Liver (tissue), 9 donors: ENCODE data around the gene DMXL2. TPM values are rescaled to one million over a fixed set of nuclear protein-coding genes. Genes with fewer than 3 reads are reported as not detected.

Experiments used
- DNase-seq: peaks from one replicate; pipeline ENCODE4 v3.0.0-alpha.2; 2017; ENCODE audit warnings: low spot score
- H3K27ac ChIP-seq, 2 donors: one replicate each; pipeline ENCODE4 v1.7.0; 2013; ENCODE audit warnings: inconsistent platforms in 2 of 2, low read length in 2 of 2, control low read depth in 1 of 2, low read depth in 1 of 2, mild to moderate bottlenecking in 1 of 2
- H3K27me3 ChIP-seq, 4 donors: one replicate each; pipeline versions ENCODE4 v1.6.1 to v1.7.0; 2013; ENCODE audit warnings: low read length in 3 of 4, inconsistent platforms in 1 of 4, mild to moderate bottlenecking in 1 of 4, moderate library complexity in 1 of 4; ENCODE audit not compliant: control insufficient read depth in 4 of 4, insufficient read depth in 4 of 4
- H3K36me3 ChIP-seq, 4 donors: one replicate each; pipeline versions ENCODE4 v1.6.1 to v1.7.0; 2013; ENCODE audit warnings: low read length in 3 of 4, mild to moderate bottlenecking in 3 of 4, low read depth in 1 of 4, moderate library complexity in 1 of 4; ENCODE audit not compliant: control insufficient read depth in 4 of 4, insufficient read depth in 3 of 4
- H3K4me1 ChIP-seq, 4 donors: one replicate each; pipeline versions ENCODE4 v1.6.1 to v1.7.0; 2013; ENCODE audit warnings: low read length in 3 of 4, mild to moderate bottlenecking in 3 of 4, moderate library complexity in 1 of 4; ENCODE audit not compliant: control insufficient read depth in 4 of 4, insufficient read depth in 4 of 4
- H3K4me3 ChIP-seq, 3 donors: one replicate each; pipeline versions ENCODE4 v1.6.1 to v1.7.0; 2013; ENCODE audit warnings: low read length in 3 of 3, control low read depth in 1 of 3, low read depth in 1 of 3, mild to moderate bottlenecking in 1 of 3
- H3K9ac ChIP-seq, 2 donors: one replicate each; pipeline ENCODE4 v1.7.0; 2013; ENCODE audit warnings: low read length in 2 of 2, mild to moderate bottlenecking in 2 of 2, moderate library complexity in 2 of 2, control low read depth in 1 of 2, low read depth in 1 of 2
- H3K9me3 ChIP-seq, 4 donors: one replicate each; pipeline versions ENCODE4 v1.6.1 to v1.7.0; 2013; ENCODE audit warnings: low read length in 3 of 4; ENCODE audit not compliant: control insufficient read depth in 4 of 4
- EGR1 ChIP-seq, 2 donors: IDR thresholded peaks; 2 replicates each; pipeline ENCODE4 v1.6.1; 2016 to 2018; ENCODE audit warnings: antibody characterized with exemption in 2 of 2, low read depth in 2 of 2
- FOXA1 ChIP-seq: IDR thresholded peaks from 2 replicates; pipeline ENCODE4 v1.6.1; 2016; ENCODE audit warnings: antibody characterized with exemption
- FOXA2 ChIP-seq: IDR thresholded peaks from 2 replicates; pipeline ENCODE4 v1.6.1; 2016; ENCODE audit warnings: antibody characterized with exemption
- GABPA ChIP-seq, 2 donors: IDR thresholded peaks in 1 of 2; conservative IDR thresholded peaks in 1 of 2; 2 replicates each; pipeline ENCODE4 v1.6.1; 2016; ENCODE audit warnings: antibody characterized with exemption in 2 of 2, mild to moderate bottlenecking in 1 of 2, moderate library complexity in 1 of 2
- HNF4A ChIP-seq, 2 donors: conservative IDR thresholded peaks; 2 replicates each; pipeline ENCODE4 v1.6.1; 2016; ENCODE audit warnings: antibody characterized with exemption in 2 of 2, mild to moderate bottlenecking in 2 of 2
- HNF4G ChIP-seq: IDR thresholded peaks from 2 replicates; pipeline ENCODE4 v1.6.1; 2016; ENCODE audit warnings: antibody characterized with exemption
- JUND ChIP-seq, 2 donors: IDR thresholded peaks; 2 replicates each; pipeline ENCODE4 v1.6.1; 2016; ENCODE audit warnings: antibody characterized with exemption in 2 of 2
- NR2F2 ChIP-seq: IDR thresholded peaks from 2 replicates; pipeline ENCODE4 v1.6.1; 2016; ENCODE audit warnings: antibody characterized with exemption
- RAD21 ChIP-seq, 2 donors: IDR thresholded peaks; 2 replicates each; pipeline ENCODE4 v1.6.1; 2016; ENCODE audit warnings: antibody characterized with exemption in 2 of 2, mild to moderate bottlenecking in 2 of 2
- RXRA ChIP-seq, 2 donors: IDR thresholded peaks; 2 replicates each; pipeline ENCODE4 v1.6.1; 2017 to 2018; ENCODE audit warnings: antibody characterized with exemption in 2 of 2, mild to moderate bottlenecking in 1 of 2
- SP1 ChIP-seq: IDR thresholded peaks from 2 replicates; pipeline ENCODE4 v1.6.1; 2018; ENCODE audit warnings: antibody characterized with exemption, mild to moderate bottlenecking
- TAF1 ChIP-seq: conservative IDR thresholded peaks from 2 replicates; pipeline ENCODE4 v1.6.1; 2016; ENCODE audit warnings: antibody characterized with exemption, mild to moderate bottlenecking
- YY1 ChIP-seq: IDR thresholded peaks from 2 replicates; pipeline ENCODE4 v1.6.1; 2016; ENCODE audit warnings: antibody characterized with exemption, mild to moderate bottlenecking
- WGBS: extraction: QIAGEN DNeasy Blood & Tissue Kit; methylation state at CpG from one replicate; pipeline ENCODE4 v1.1.7; 2013; 5-methylcytosine and 5-hydroxymethylcytosine counted together
- polyA plus RNA-seq, 2 donors: library from polyadenylated mRNA; stranded (reverse) in 1 of 2; unstranded in 1 of 2; fragments of 200-250 nt in 1 of 2; fragments of >200 nt in 1 of 2; fragmentation: Nextera tagmentation in 1 of 2; extraction: Ambion mirVana in 1 of 2; gene quantifications; one replicate each; pipeline versions ENCODE4 v1.2.1 to v1.2.3, GENCODE V29; 2013 to 2015
- total RNA-seq, 2 donors: library from RNA; depleted of rRNA; stranded (reverse); fragments of >200 nt; gene quantifications; one replicate each; pipeline ENCODE4 v1.2.3, GENCODE V29; 2014
- TF ChIP-seq, protein P1 (sequence below): IDR thresholded peaks from 2 replicates; pipeline ENCODE4 v1.6.1; 2016; ENCODE audit warnings: antibody characterized with exemption
- TF ChIP-seq, protein P2 (sequence below): IDR thresholded peaks from 2 replicates; pipeline ENCODE4 v1.6.1; 2016; ENCODE audit warnings: antibody characterized with exemption
- TF ChIP-seq, protein P3 (sequence below): IDR thresholded peaks from 2 replicates; pipeline ENCODE4 v1.6.1; 2016; ENCODE audit warnings: antibody characterized with exemption
- TF ChIP-seq, protein P4 (sequence below): IDR thresholded peaks from 2 replicates; pipeline ENCODE4 v1.6.1; 2016; ENCODE audit warnings: antibody characterized with exemption, mild to moderate bottlenecking
- donor health status: healthy.
- donor health status: healthy.
- donor health status: healthy.
- donor health status: healthy.
- donor health status: healthy.

DMXL2 gene
- total and polyA plus RNA-seq, 4 donors, result 3.4 to 58.5 (median 17.6) TPM

DNA sequence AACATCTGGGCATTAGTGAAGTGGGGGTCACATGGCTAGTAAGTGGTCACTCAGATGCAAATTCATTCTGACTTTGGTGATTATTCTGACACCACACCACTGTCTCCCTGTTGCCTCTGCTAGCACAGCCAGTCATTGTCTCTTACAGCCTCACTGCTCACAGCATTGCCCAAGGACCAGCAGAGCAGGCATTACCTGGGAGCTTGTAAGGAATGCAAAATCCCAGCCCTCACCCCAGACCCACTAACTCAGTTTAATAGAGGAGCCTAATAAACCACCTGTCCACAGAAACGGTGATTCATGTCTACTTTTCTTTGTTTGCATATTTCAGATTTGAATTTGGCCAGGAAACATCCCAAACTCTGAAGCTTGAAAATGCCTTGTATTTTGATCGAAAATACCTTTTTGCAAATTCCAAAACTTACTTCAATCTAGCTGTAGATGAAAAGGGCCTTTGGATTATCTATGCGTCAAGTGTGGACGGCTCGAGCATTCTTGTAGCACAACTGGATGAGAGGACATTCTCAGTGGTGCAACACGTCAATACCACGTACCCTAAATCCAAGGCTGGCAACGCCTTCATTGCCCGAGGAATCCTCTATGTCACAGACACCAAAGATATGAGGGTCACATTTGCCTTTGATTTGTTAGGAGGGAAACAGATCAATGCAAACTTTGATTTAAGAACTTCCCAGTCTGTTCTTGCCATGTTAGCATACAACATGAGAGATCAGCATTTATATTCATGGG, 218.4 kb downstream of the DMXL2 start:
- DNase-seq, result no peak
- Histone ChIP-seq H3K36me3 (no peaks in the 10 kb centered on the region), H3K27me3 (no peaks in the 10 kb centered on the region), H3K9ac (no peak overlapping the region), H3K27ac (no peak overlapping the region), H3K9me3 (no peaks in the 10 kb centered on the region), H3K4me3 (no peak overlapping the region), H3K4me1 (peaks cover 0 to 5% (median 1%) of the 10 kb centered on the region in 4 donors)
- WGBS, result 90% methylated on average over 9 of the region's 9 CpGs
- no peak for TF ChIP-seq EGR1 (IDR thresholded peaks at IDR 0.05; ENCODE audit: low read depth in 2 of 2)
- TF ChIP-seq, protein P1, sequence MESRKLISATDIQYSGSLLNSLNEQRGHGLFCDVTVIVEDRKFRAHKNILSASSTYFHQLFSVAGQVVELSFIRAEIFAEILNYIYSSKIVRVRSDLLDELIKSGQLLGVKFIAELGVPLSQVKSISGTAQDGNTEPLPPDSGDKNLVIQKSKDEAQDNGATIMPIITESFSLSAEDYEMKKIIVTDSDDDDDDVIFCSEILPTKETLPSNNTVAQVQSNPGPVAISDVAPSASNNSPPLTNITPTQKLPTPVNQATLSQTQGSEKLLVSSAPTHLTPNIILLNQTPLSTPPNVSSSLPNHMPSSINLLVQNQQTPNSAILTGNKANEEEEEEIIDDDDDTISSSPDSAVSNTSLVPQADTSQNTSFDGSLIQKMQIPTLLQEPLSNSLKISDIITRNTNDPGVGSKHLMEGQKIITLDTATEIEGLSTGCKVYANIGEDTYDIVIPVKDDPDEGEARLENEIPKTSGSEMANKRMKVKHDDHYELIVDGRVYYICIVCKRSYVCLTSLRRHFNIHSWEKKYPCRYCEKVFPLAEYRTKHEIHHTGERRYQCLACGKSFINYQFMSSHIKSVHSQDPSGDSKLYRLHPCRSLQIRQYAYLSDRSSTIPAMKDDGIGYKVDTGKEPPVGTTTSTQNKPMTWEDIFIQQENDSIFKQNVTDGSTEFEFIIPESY, result no peak
- TF ChIP-seq YY1, result no peak
- no peak for TF ChIP-seq HNF4G
- TF ChIP-seq, protein P2, sequence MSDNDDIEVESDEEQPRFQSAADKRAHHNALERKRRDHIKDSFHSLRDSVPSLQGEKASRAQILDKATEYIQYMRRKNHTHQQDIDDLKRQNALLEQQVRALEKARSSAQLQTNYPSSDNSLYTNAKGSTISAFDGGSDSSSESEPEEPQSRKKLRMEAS, result no peak
- TF ChIP-seq NR2F2, result no peak
- no peak for TF ChIP-seq JUND (IDR thresholded peaks at IDR 0.05)
- TF ChIP-seq, protein P3, sequence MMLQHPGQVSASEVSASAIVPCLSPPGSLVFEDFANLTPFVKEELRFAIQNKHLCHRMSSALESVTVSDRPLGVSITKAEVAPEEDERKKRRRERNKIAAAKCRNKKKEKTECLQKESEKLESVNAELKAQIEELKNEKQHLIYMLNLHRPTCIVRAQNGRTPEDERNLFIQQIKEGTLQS, result no peak
- no peak for TF ChIP-seq HNF4A (conservative IDR thresholded peaks at IDR 0.05)
- no peak for TF ChIP-seq SP1
- no peak for TF ChIP-seq GABPA (IDR thresholded peaks at IDR 0.05 in 1 of 2, conservative IDR thresholded peaks at IDR 0.05 in 1 of 2)
- TF ChIP-seq FOXA1, result no peak
- no peak for TF ChIP-seq RAD21 (IDR thresholded peaks at IDR 0.05)
- TF ChIP-seq RXRA (IDR thresholded peaks at IDR 0.05), result no peak
- TF ChIP-seq, protein P4, sequence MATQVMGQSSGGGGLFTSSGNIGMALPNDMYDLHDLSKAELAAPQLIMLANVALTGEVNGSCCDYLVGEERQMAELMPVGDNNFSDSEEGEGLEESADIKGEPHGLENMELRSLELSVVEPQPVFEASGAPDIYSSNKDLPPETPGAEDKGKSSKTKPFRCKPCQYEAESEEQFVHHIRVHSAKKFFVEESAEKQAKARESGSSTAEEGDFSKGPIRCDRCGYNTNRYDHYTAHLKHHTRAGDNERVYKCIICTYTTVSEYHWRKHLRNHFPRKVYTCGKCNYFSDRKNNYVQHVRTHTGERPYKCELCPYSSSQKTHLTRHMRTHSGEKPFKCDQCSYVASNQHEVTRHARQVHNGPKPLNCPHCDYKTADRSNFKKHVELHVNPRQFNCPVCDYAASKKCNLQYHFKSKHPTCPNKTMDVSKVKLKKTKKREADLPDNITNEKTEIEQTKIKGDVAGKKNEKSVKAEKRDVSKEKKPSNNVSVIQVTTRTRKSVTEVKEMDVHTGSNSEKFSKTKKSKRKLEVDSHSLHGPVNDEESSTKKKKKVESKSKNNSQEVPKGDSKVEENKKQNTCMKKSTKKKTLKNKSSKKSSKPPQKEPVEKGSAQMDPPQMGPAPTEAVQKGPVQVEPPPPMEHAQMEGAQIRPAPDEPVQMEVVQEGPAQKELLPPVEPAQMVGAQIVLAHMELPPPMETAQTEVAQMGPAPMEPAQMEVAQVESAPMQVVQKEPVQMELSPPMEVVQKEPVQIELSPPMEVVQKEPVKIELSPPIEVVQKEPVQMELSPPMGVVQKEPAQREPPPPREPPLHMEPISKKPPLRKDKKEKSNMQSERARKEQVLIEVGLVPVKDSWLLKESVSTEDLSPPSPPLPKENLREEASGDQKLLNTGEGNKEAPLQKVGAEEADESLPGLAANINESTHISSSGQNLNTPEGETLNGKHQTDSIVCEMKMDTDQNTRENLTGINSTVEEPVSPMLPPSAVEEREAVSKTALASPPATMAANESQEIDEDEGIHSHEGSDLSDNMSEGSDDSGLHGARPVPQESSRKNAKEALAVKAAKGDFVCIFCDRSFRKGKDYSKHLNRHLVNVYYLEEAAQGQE, result no peak
- no peak for TF ChIP-seq FOXA2
- no peak for TF ChIP-seq TAF1
